ENCODE measurements around the gene SORCS3.

DNA sequence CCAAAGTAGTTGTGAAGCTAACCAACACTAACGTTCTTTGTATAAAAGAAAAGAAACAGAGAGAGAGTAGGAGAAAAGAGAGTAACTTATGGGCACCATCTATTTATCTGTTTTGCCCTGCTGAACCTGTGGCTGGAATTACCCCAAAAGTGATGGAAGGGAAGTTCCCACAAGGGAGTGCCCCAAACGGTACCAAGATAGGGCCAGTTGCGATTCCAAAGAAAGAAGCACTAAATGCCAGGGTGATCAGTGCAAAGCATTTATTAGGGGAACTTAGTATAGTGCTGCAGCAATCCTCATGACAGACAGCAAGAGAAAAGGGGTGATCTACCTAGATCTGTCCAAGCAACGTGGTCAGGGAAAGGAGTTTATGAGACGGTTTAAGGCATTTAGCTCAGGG is 190.2 kb downstream of the SORCS3 start:
- TF ChIP-seq CTCF (IDR thresholded peaks at IDR 0.05; ENCODE audit: borderline replicate concordance, extremely low read depth, low read length, poor library complexity, severe bottlenecking): no peak
- TF ChIP-seq EZH2 (IDR thresholded peaks at IDR 0.05; ENCODE audit: borderline replicate concordance, low read depth, low read length, severe bottlenecking): no peak
